GM19452 (cell line): ENCODE data around the gene ELAVL3.
"Not testable (repeated sequence)": the region's sequence is repeated elsewhere in the genome, so short reads cannot be mapped to it uniquely, and the experiment has no call there.

ENCODE experiments used
- ATAC-seq: cut with Tn5 transposase; IDR thresholded peaks from one replicate; pipeline ENCODE4 v1.9.1; 2021; ENCODE audit not compliant: unreplicated experiment

ELAVL3 gene

GRCh38 chr19:11444059-11444458 lies 36.8 kb downstream of the ELAVL3 start:
- no peak for ATAC-seq

- no peak for ATAC-seq
Measured at GRCh38 chr19:11437955-11438354, 42.9 kb downstream of the ELAVL3 start.

GRCh38 chr19:11435833-11436313 lies 45.0 kb downstream of the ELAVL3 start:
- peak; percentile 2 for ATAC-seq

GRCh38 chr19:11435057-11435832 lies 45.6 kb downstream of the ELAVL3 start, which contains the start of the genes ODAD3 and PRKCSH:
Gene ODAD3 (minus strand): TSS chr19:11435121. CDS start chr19:11435016, 105 bp downstream.
Gene PRKCSH (plus strand): TSS chr19:11435635. CDS start chr19:11436118, 483 bp downstream.
- ATAC-seq = peak; percentile 91

- ATAC-seq = peak; percentile 11
Measured at GRCh38 chr19:11434703-11435056, 46.2 kb downstream of the ELAVL3 start.

- ATAC-seq = not testable (repeated sequence)
Measured at GRCh38 chr19:11433526-11433925, 47.3 kb downstream of the ELAVL3 start.

- no peak for ATAC-seq
Measured at GRCh38 chr19:11426656-11427055, 54.2 kb downstream of the ELAVL3 start.

- ATAC-seq = no peak
Measured at GRCh38 chr19:11425719-11426457, 55.0 kb downstream of the ELAVL3 start.

- ATAC-seq = no peak
Measured at GRCh38 chr19:11423791-11424181, 57.1 kb downstream of the ELAVL3 start.

- ATAC-seq = no peak
Measured at GRCh38 chr19:11423164-11423790, 57.6 kb downstream of the ELAVL3 start.

- peak; percentile 64 for ATAC-seq
Measured at GRCh38 chr19:11422163-11423065, 58.4 kb downstream of the ELAVL3 start.

- ATAC-seq = peak; percentile 23
Measured at GRCh38 chr19:11421371-11422098, 59.3 kb downstream of the ELAVL3 start.

- ATAC-seq = no peak
Measured at GRCh38 chr19:11420429-11421370, 60.1 kb downstream of the ELAVL3 start.

GRCh38 chr19:11418549-11419506 lies 62.0 kb downstream of the ELAVL3 start, which contains the start of gene RGL3:
Gene RGL3 (minus strand): TSS chr19:11419314. CDS start chr19:11419278, 36 bp downstream.
- ATAC-seq = no peak

GRCh38 chr19:11418094-11418548 lies 62.7 kb downstream of the ELAVL3 start:
- no peak for ATAC-seq

GRCh38 chr19:11416346-11417052 lies 64.3 kb downstream of the ELAVL3 start:
- no peak for ATAC-seq

- no peak for ATAC-seq
Measured at GRCh38 chr19:11414544-11414943, 66.3 kb downstream of the ELAVL3 start.
